B cell (primary cell): ENCODE measurements around the gene WDR53.

Source experiments
- EZH2 ChIP-seq: IDR thresholded peaks from 2 replicates; pipeline ENCODE4 v1.6.1; 2012; ENCODE audit warnings: borderline replicate concordance, low read depth, mild to moderate bottlenecking, moderate library complexity, low read length; ENCODE audit not compliant: insufficient read depth, poor library complexity, severe bottlenecking
- TF ChIP-seq, protein P1 (sequence below): fragments of 200-600 bp; IDR thresholded peaks from one replicate; pipeline ENCODE4 v1.8.0; 2022; ENCODE audit warnings: antibody characterized with exemption, mild to moderate bottlenecking

DNA sequence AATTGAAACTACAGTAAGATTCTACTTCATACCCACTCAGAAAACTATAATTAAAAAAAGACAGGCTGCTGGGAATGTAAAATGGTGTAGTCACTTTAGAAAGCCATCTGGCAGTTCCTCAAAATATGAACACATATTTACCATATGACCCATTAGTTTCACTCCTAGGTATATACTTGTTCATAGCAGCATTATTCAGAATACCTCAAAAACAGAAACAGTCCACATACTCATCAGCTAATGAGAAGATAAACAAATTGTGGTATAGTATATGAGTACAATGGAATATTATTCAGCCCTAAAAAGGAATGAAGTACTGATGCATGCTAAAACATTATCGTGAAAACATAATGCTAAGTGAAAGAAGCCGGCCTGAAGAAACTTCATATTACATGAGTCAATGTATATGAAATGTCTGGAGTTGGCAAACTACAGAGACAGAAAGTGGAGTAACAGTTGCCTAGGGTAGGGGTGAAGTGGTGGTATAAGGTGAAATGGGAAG is 23.8 kb downstream of the WDR53 start:
- TF ChIP-seq, protein P1, sequence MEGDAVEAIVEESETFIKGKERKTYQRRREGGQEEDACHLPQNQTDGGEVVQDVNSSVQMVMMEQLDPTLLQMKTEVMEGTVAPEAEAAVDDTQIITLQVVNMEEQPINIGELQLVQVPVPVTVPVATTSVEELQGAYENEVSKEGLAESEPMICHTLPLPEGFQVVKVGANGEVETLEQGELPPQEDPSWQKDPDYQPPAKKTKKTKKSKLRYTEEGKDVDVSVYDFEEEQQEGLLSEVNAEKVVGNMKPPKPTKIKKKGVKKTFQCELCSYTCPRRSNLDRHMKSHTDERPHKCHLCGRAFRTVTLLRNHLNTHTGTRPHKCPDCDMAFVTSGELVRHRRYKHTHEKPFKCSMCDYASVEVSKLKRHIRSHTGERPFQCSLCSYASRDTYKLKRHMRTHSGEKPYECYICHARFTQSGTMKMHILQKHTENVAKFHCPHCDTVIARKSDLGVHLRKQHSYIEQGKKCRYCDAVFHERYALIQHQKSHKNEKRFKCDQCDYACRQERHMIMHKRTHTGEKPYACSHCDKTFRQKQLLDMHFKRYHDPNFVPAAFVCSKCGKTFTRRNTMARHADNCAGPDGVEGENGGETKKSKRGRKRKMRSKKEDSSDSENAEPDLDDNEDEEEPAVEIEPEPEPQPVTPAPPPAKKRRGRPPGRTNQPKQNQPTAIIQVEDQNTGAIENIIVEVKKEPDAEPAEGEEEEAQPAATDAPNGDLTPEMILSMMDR: no peak
- no peak for TF ChIP-seq EZH2
